WTC11 (cell line): ENCODE measurements around the gene SLC27A5. TPM values are rescaled to one million over a fixed set of nuclear protein-coding genes. Genes with fewer than 3 reads are reported as not detected.

Experiments
- ATAC-seq: fragments of 200-7000 bp; cut with Tn5 transposase; 2 replicates; pipeline ENCODE4 v1.10.0; 2021; ENCODE audit warnings: mild to moderate bottlenecking, moderate library complexity
- CTCF ChIA-PET: fragments of 300-600 bp; sonication (Branson Sonifier 250); formaldehyde crosslinking; loops from one replicate; lab custom pipeline; 2021; ENCODE audit warnings: antibody characterized with exemption; lab: Charles Lee
- POLR2A ChIA-PET: fragments of 350-600 bp; sonication (Branson Sonifier 250); formaldehyde crosslinking; loops from one replicate; lab custom pipeline; 2021; ENCODE audit warnings: antibody characterized with exemption; lab: Charles Lee
- DNase-seq: peaks from one replicate; pipeline ENCODE4 v3.0.0; 2021; ENCODE audit warnings: low spot score
- H3K27ac Mint-ChIP-seq: 2 replicates; pipeline ENCODE4 v1.8.0; 2021; ENCODE audit warnings: mixed read lengths
- H3K27me3 Mint-ChIP-seq: 2 replicates; pipeline ENCODE4 v1.8.0; 2021; ENCODE audit warnings: low read depth, mild to moderate bottlenecking, moderate library complexity, mixed read lengths
- H3K36me3 Mint-ChIP-seq: 2 replicates; pipeline ENCODE4 v1.8.0; 2021; ENCODE audit warnings: mixed read lengths
- H3K4me1 Mint-ChIP-seq: 2 replicates; pipeline ENCODE4 v1.8.0; 2022; ENCODE audit warnings: mixed read lengths
- H3K4me3 Mint-ChIP-seq: 2 replicates; pipeline ENCODE4 v1.8.0; 2021; ENCODE audit warnings: mild to moderate bottlenecking, moderate library complexity, mixed read lengths
- H3K9me3 Mint-ChIP-seq: 2 replicates; pipeline ENCODE4 v1.8.0; 2021; ENCODE audit warnings: mixed read lengths
- ATF6 ChIP-seq: sonication (generic); formaldehyde crosslinking; IDR thresholded peaks from 2 replicates; pipeline ENCODE4 v1.8.1; 2023; ENCODE audit warnings: mild to moderate bottlenecking, missing genetic modification reagents
- ERG ChIP-seq: fragments of 250-450 bp; sonication (Bioruptor Pico); IDR thresholded peaks from 2 replicates; pipeline ENCODE4 v1.8.0; 2021; ENCODE audit warnings: mild to moderate bottlenecking
- IRF1 ChIP-seq: sonication (generic); formaldehyde crosslinking; IDR thresholded peaks from 2 replicates; pipeline ENCODE4 v1.8.0; 2023; ENCODE audit warnings: missing genetic modification reagents
- IRF2 ChIP-seq: sonication (generic); formaldehyde crosslinking; IDR thresholded peaks from 2 replicates; pipeline ENCODE4 v1.8.0; 2022; ENCODE audit warnings: low read depth, missing genetic modification reagents, borderline replicate concordance
- JUN ChIP-seq: sonication (generic); formaldehyde crosslinking; IDR thresholded peaks from 2 replicates; pipeline ENCODE4 v1.8.0; 2023; ENCODE audit warnings: mild to moderate bottlenecking, missing genetic modification reagents
- MYBL2 ChIP-seq: sonication (generic); formaldehyde crosslinking; IDR thresholded peaks from 2 replicates; pipeline ENCODE4 v1.8.1; 2023; ENCODE audit warnings: mild to moderate bottlenecking, moderate library complexity, missing genetic modification reagents
- NR2C2 ChIP-seq: sonication (generic); formaldehyde crosslinking; IDR thresholded peaks from 2 replicates; pipeline ENCODE4 v1.8.0; 2022; ENCODE audit warnings: mild to moderate bottlenecking, missing genetic modification reagents
- TP53 ChIP-seq: sonication (generic); formaldehyde crosslinking; IDR thresholded peaks from 2 replicates; pipeline ENCODE4 v1.8.1; 2023; ENCODE audit warnings: mild to moderate bottlenecking, missing genetic modification reagents
- ZBTB21 ChIP-seq: sonication (generic); formaldehyde crosslinking; IDR thresholded peaks from 2 replicates; pipeline ENCODE4 v1.8.1; 2023; ENCODE audit warnings: mild to moderate bottlenecking, missing genetic modification reagents, borderline replicate concordance
- ZNF219 ChIP-seq: sonication (generic); formaldehyde crosslinking; IDR thresholded peaks from 2 replicates; pipeline ENCODE4 v1.8.0; 2023; ENCODE audit warnings: missing genetic modification reagents, mild to moderate bottlenecking, borderline replicate concordance
- ZNF263 ChIP-seq: sonication (generic); formaldehyde crosslinking; IDR thresholded peaks from 2 replicates; pipeline ENCODE4 v1.8.1; 2022; ENCODE audit warnings: low read depth, mild to moderate bottlenecking, moderate library complexity, missing genetic modification reagents
- ZNF317 ChIP-seq: sonication (generic); formaldehyde crosslinking; IDR thresholded peaks from 2 replicates; pipeline ENCODE4 v1.8.1; 2023; ENCODE audit warnings: low read depth, mild to moderate bottlenecking, moderate library complexity, missing genetic modification reagents, borderline replicate concordance
- ZNF416 ChIP-seq: fragments of 250-450 bp; sonication (Bioruptor Pico); IDR thresholded peaks from 2 replicates; pipeline ENCODE4 v1.9.0; 2021; ENCODE audit warnings: mild to moderate bottlenecking, inconsistent platforms
- total RNA-seq: library from RNA; stranded (reverse); gene quantifications from 3 replicates; pipeline ENCODE4 v1.2.3, GENCODE V29; 2021
- TF ChIP-seq, protein P1 (sequence below): sonication (generic); formaldehyde crosslinking; IDR thresholded peaks from 2 replicates; pipeline ENCODE4 v1.8.1; 2022; ENCODE audit warnings: mild to moderate bottlenecking, moderate library complexity, missing genetic modification reagents
- TF ChIP-seq, protein P2 (sequence below): sonication (generic); formaldehyde crosslinking; IDR thresholded peaks from 2 replicates; pipeline ENCODE4 v1.8.0; 2023; ENCODE audit warnings: mild to moderate bottlenecking, missing genetic modification reagents

SLC27A5 gene
- total RNA-seq, 1 experiment from 2014 or later = 21.9 TPM

DNA sequence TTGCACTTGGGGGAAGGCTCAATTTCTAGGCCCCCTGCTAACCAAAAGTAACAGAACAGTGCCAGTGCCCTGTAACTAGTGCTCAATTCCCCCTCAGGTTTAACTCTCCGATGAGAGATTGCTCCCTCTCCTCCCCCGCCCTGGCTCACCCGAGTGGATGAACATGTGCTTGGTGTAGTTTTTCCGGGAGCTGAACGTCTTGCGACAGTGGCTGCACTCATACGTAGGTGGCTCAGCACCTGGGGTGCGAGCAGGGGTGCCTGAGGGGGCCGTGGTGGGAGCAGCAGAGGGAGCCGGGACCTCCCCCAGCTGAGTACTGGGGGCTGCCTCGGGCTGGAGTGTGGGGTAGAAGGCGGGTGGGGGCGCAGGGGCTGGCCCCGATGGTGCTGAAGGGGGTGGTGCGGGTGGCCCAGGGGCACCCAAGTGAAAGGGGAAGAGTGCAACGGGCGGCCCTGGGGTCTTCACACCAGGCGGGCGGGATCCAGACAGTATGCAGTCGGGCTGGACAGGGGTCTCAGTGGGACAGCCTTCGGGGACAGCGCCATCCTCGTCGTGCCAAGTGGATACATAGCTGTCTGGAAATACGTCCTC lies 4.5 kb upstream of the SLC27A5 start (continued):
- TF ChIP-seq ZNF263 (CRISPR knock-in tag) (no peak), ZNF416 (CRISPR knock-in tag) (no peak)

DNA sequence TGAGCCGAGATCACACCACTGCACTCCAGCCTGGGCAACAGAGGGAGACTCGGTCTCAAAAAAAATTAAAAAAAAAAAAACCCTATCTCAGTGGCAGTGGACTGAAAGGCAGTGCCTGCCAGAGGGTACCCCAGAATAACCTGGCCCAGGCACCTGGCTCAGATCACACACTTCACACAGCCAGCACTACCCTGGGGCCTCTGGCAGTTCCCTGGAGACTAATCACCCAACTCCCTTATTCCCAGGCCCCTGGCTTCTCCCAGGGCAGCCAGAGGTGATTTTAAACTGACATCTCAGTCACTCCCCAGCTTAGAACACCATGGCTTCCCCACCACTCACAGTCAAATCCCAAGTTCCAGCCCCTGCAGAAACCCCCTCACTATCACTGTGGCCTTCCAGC lies 3.5 kb upstream of the SLC27A5 start:
- H3K27ac Mint-ChIP-seq = peak overlapping the region; percentile 65
- CTCF ChIA-PET = interaction anchor here (1.9 to 6.5 kb wide), 3 partner anchors 30 to 168 kb away, joined by 7 to 60 read pairs (median 33); partner anchors contain the start of gene TRIM28
- peaks cover 5% of the 10 kb centered on the region for H3K36me3 Mint-ChIP-seq
- no peak for TF ChIP-seq ZNF317
- no peak for TF ChIP-seq MYBL2 (CRISPR knock-in tag)
- TF ChIP-seq JUN (CRISPR knock-in tag) = no peak
- TF ChIP-seq, protein P1, sequence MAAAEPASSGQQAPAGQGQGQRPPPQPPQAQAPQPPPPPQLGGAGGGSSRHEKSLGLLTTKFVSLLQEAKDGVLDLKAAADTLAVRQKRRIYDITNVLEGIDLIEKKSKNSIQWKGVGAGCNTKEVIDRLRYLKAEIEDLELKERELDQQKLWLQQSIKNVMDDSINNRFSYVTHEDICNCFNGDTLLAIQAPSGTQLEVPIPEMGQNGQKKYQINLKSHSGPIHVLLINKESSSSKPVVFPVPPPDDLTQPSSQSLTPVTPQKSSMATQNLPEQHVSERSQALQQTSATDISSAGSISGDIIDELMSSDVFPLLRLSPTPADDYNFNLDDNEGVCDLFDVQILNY (CRISPR knock-in tag) = no peak
- no peak for TF ChIP-seq ZNF416 (CRISPR knock-in tag)
- TF ChIP-seq, protein P2, sequence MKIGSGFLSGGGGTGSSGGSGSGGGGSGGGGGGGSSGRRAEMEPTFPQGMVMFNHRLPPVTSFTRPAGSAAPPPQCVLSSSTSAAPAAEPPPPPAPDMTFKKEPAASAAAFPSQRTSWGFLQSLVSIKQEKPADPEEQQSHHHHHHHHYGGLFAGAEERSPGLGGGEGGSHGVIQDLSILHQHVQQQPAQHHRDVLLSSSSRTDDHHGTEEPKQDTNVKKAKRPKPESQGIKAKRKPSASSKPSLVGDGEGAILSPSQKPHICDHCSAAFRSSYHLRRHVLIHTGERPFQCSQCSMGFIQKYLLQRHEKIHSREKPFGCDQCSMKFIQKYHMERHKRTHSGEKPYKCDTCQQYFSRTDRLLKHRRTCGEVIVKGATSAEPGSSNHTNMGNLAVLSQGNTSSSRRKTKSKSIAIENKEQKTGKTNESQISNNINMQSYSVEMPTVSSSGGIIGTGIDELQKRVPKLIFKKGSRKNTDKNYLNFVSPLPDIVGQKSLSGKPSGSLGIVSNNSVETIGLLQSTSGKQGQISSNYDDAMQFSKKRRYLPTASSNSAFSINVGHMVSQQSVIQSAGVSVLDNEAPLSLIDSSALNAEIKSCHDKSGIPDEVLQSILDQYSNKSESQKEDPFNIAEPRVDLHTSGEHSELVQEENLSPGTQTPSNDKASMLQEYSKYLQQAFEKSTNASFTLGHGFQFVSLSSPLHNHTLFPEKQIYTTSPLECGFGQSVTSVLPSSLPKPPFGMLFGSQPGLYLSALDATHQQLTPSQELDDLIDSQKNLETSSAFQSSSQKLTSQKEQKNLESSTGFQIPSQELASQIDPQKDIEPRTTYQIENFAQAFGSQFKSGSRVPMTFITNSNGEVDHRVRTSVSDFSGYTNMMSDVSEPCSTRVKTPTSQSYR (CRISPR knock-in tag) = no peak
- TF ChIP-seq TP53 (CRISPR knock-in tag) = no peak
- TF ChIP-seq ERG = no peak
- POLR2A ChIA-PET = no interaction called here
- DNase-seq (no peak), ATAC-seq (no peak)
- peaks cover 34% of the 10 kb centered on the region for H3K4me1 Mint-ChIP-seq
- peaks cover 6% of the 10 kb centered on the region for H3K27me3 Mint-ChIP-seq
- H3K9me3 Mint-ChIP-seq = no peaks in the 10 kb centered on the region
- H3K4me3 Mint-ChIP-seq = peak overlapping the region; percentile 75

GRCh38 chr19:58514564-58515022 lies 2.8 kb upstream of the SLC27A5 start:
- Mint-ChIP-seq H3K27ac (peak overlapping the region; percentile 57; the same call in 1 of the 2 replicates), H3K36me3 (peaks cover 5% of the 10 kb centered on the region), H3K4me1 (peaks cover 29% of the 10 kb centered on the region), H3K9me3 (no peaks in the 10 kb centered on the region), H3K27me3 (peaks cover 12% of the 10 kb centered on the region), H3K4me3 (peak overlapping the region; percentile 75)
- TF ChIP-seq IRF1 (CRISPR knock-in tag) = no peak
- TF ChIP-seq IRF2 (CRISPR knock-in tag) = no peak
- TF ChIP-seq ATF6 (CRISPR knock-in tag) = no peak
- TF ChIP-seq ZBTB21 (CRISPR knock-in tag) = no peak
- TF ChIP-seq ZNF219 (CRISPR knock-in tag) = no peak
- no peak for TF ChIP-seq NR2C2 (CRISPR knock-in tag)
- POLR2A ChIA-PET = interaction anchor here (1.7 kb wide), 1 partner anchor 29 kb away, joined by 8 read pairs; the partner anchor contains the start of gene TRIM28
- DNase-seq (no peak), ATAC-seq (no peak)
- CTCF ChIA-PET = interaction anchor here (0.6 to 2.7 kb wide), 31 partner anchors 8 to 286 kb away, joined by 3 to 33 read pairs (median 6); partner anchors contain the start of genes CHMP2A, TRIM28, UBE2M and ZNF324B
